ENCODE data around the gene PBLD.

PBLD gene

DNA sequence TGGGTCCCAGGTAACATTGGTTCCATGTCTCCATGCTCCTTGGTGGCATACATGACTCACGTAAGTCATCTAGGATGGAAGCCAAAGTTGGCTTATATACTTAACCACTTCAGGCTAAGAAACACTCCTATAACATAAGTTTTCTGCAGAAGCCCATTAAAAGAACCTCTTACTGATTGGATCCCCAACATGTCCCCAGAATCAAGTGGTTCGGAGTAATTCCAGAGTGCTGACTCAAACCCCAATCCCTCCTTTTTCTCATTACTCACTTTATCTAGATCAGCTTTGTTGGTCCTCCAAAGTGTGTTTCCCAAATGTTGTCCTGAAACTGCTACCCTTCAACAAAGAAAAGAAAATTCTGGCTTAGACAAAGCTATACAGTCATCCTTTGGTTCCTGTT lies 90.7 kb downstream of the PBLD start:
- H3K4me3 ChIP-seq (ENCODE audit: low read depth, low read length), result no peak overlapping the region
- TF ChIP-seq MYC (IDR thresholded peaks at IDR 0.05; ENCODE audit: low read depth, low read length), result no peak
- TF ChIP-seq, protein P1, sequence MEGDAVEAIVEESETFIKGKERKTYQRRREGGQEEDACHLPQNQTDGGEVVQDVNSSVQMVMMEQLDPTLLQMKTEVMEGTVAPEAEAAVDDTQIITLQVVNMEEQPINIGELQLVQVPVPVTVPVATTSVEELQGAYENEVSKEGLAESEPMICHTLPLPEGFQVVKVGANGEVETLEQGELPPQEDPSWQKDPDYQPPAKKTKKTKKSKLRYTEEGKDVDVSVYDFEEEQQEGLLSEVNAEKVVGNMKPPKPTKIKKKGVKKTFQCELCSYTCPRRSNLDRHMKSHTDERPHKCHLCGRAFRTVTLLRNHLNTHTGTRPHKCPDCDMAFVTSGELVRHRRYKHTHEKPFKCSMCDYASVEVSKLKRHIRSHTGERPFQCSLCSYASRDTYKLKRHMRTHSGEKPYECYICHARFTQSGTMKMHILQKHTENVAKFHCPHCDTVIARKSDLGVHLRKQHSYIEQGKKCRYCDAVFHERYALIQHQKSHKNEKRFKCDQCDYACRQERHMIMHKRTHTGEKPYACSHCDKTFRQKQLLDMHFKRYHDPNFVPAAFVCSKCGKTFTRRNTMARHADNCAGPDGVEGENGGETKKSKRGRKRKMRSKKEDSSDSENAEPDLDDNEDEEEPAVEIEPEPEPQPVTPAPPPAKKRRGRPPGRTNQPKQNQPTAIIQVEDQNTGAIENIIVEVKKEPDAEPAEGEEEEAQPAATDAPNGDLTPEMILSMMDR (IDR thresholded peaks at IDR 0.05; ENCODE audit: low read depth, low read length), result no peak
- TF ChIP-seq, protein P2, sequence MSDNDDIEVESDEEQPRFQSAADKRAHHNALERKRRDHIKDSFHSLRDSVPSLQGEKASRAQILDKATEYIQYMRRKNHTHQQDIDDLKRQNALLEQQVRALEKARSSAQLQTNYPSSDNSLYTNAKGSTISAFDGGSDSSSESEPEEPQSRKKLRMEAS (IDR thresholded peaks at IDR 0.05; ENCODE audit: low read depth, low read length), result no peak
- DNase-seq (ENCODE audit: low read depth), result no peak

DNA sequence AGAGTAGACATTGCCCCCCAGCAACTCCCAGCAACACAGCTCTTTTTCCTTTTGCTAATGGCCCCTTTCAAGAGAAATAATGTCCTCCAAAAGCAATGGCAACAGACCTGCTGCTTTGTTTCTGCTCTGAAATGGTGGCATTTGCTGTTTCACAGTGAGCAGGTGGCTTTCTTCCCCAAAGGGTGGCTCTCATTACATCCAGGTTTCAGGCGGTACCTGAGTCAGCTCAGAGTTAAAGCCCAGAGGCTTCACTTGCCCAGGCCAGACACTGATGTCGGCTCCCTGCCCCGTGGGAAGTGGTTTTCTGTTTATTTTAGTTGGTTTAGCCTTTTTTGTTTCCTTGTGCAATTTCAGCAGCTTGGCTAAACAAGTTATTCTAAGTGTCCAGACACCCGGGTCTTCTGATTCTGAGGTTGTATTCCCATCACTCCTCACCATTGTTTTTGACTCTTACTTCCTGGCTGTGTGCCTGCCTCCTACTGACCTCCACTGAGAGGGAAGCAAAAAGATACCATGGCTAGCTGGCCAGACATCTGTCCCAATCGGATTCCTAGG lies 93.1 kb downstream of the PBLD start:
- DNase-seq (ENCODE audit: low read depth), result no peak
- TF ChIP-seq POLR2A (IDR thresholded peaks at IDR 0.05; ENCODE audit: extremely low read depth, insufficient read length) (no peak), MYC (IDR thresholded peaks at IDR 0.05; ENCODE audit: low read depth, low read length) (no peak)
- TF ChIP-seq, protein P2 (IDR thresholded peaks at IDR 0.05; ENCODE audit: low read depth, low read length), result no peak
- TF ChIP-seq, protein P1 (IDR thresholded peaks at IDR 0.05; ENCODE audit: low read depth, low read length), result no peak
- no peak overlapping the region for H3K4me3 ChIP-seq (ENCODE audit: low read depth, low read length)

DNA sequence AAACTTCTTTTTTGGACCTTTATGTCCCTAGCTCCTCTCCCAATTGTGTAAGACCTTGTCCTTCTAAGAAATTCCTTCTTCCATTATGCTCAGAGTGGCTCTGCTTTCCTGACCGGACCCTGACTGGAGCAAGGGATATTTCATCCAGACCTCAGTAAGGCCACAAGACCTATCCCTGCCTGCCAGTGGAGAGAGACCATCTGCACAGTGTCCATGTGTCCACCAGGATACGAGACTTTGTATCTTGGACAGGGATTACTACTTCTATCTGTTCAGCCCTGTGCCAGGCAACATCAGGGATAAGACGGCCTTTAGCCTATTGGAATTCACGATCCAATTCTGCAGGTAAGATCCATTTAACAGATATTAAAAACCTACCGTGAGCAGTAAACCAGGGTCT lies 93.7 kb downstream of the PBLD start:
- no peak for TF ChIP-seq POLR2A (IDR thresholded peaks at IDR 0.05; ENCODE audit: extremely low read depth, insufficient read length)
- no peak for TF ChIP-seq MYC (IDR thresholded peaks at IDR 0.05; ENCODE audit: low read depth, low read length)
- TF ChIP-seq, protein P2 (IDR thresholded peaks at IDR 0.05; ENCODE audit: low read depth, low read length), result no peak
- TF ChIP-seq, protein P1 (IDR thresholded peaks at IDR 0.05; ENCODE audit: low read depth, low read length), result no peak
- no peak for DNase-seq (ENCODE audit: low read depth)
- no peak overlapping the region for H3K4me3 ChIP-seq (ENCODE audit: low read depth, low read length)

DNA sequence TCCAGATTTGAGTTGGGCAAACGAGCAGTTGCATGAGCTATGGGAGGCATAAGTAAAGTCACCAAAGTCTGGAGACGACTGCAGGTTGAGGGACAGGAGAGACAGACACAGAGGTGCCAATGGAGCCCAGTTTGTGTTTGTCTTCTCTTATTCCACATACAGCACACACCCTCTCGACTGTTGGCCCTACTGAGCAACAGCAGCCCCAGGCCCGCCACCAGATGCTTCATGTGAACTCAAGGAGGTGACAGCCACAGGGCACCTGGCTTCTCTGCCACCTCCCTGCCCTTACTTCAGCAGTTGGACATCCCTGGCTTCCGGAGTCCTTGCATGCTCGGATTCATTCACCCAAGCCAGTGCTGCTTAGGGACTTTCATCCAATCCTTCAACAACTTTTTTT lies 94.4 kb downstream of the PBLD start:
- no peak overlapping the region for H3K4me3 ChIP-seq (ENCODE audit: low read depth, low read length)
- DNase-seq (ENCODE audit: low read depth), result no peak
- TF ChIP-seq POLR2A (IDR thresholded peaks at IDR 0.05; ENCODE audit: extremely low read depth, insufficient read length) (no peak), MYC (IDR thresholded peaks at IDR 0.05; ENCODE audit: low read depth, low read length) (no peak)
- TF ChIP-seq, protein P2 (IDR thresholded peaks at IDR 0.05; ENCODE audit: low read depth, low read length), result no peak
- TF ChIP-seq, protein P1 (IDR thresholded peaks at IDR 0.05; ENCODE audit: low read depth, low read length), result no peak

DNA sequence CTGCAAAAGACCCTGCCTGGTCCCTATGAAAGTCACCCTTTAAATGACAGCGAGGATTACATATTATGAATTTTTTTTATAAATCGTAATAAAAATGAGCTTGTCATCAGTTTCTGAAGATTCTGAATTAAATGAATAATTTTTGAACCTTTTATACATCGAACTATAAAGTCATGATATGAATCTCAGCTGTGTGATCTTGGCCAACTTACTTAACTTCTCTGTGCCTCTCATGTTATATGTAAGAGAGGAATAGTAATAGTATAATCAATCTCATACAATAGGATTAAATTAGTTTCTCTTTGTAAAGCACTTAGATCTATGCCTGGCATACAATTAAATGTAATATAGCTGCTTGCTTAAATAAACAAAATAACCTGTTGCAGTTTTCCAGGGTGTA lies 95.6 kb downstream of the PBLD start:
- TF ChIP-seq POLR2A (IDR thresholded peaks at IDR 0.05; ENCODE audit: extremely low read depth, insufficient read length), result no peak
- TF ChIP-seq MYC (IDR thresholded peaks at IDR 0.05; ENCODE audit: low read depth, low read length), result no peak
- TF ChIP-seq, protein P1 (IDR thresholded peaks at IDR 0.05; ENCODE audit: low read depth, low read length), result no peak
- TF ChIP-seq, protein P2 (IDR thresholded peaks at IDR 0.05; ENCODE audit: low read depth, low read length), result no peak
- H3K4me3 ChIP-seq (ENCODE audit: low read depth, low read length), result no peak overlapping the region
- no peak for DNase-seq (ENCODE audit: low read depth)

Data from NB4 (cell line).